Calu3 (cell line): ENCODE results near the gene FBP1. TPM values are rescaled to one million over a fixed set of nuclear protein-coding genes. Genes with fewer than 3 reads are reported as not detected.

Experiments used
- BruUV-seq: library from RNA; stranded (reverse); fragments of 400-500 nt; replicated peaks from 2 replicates; lab custom pipeline; 2021; lab: Mats Ljungman, UMichigan
- CTCF ChIA-PET: fragments of 300-600 bp; sonication (Branson Sonifier 250); formaldehyde crosslinking; loops from one replicate; lab custom pipeline; 2022; ENCODE audit warnings: antibody characterized with exemption; lab: Charles Lee
- DNase-seq: peaks from one replicate; pipeline ENCODE4 v3.0.0; 2022
- H3K27ac Mint-ChIP-seq: one replicate; pipeline ENCODE4 v1.8.0; 2022; ENCODE audit warnings: mixed read lengths; ENCODE audit not compliant: unreplicated experiment
- H3K27me3 Mint-ChIP-seq: one replicate; pipeline ENCODE4 v1.8.0; 2022; ENCODE audit warnings: mixed read lengths; ENCODE audit not compliant: unreplicated experiment
- H3K36me3 Mint-ChIP-seq: one replicate; pipeline ENCODE4 v1.8.0; 2022; ENCODE audit warnings: mild to moderate bottlenecking, moderate library complexity, mixed read lengths; ENCODE audit not compliant: insufficient read depth, unreplicated experiment
- H3K4me1 Mint-ChIP-seq: one replicate; pipeline ENCODE4 v1.8.0; 2022; ENCODE audit warnings: mild to moderate bottlenecking, low read depth, mixed read lengths; ENCODE audit not compliant: unreplicated experiment
- H3K4me3 Mint-ChIP-seq: one replicate; pipeline ENCODE4 v1.8.0; 2022; ENCODE audit warnings: mild to moderate bottlenecking, low read depth, moderate library complexity, mixed read lengths; ENCODE audit not compliant: unreplicated experiment
- H3K9me3 Mint-ChIP-seq: one replicate; pipeline ENCODE4 v1.8.0; 2022; ENCODE audit warnings: low read depth, mixed read lengths; ENCODE audit not compliant: unreplicated experiment
- intact Hi-C: fragments of 100-400 bp; cut with micrococcal nuclease; formaldehyde crosslinking; loops from one replicate; pipeline ENCODE4 v1.10.0; 2022; ENCODE audit not compliant: unreplicated experiment
- total RNA-seq: library from RNA; stranded (reverse); gene quantifications from 2 replicates; pipeline ENCODE4 v1.2.3, GENCODE V29; 2022
- TF ChIP-seq, protein P1 (sequence below): fragments of 200-600 bp; IDR thresholded peaks from one replicate; pipeline ENCODE4 v1.8.0; 2022; ENCODE audit warnings: antibody characterized with exemption; ENCODE audit not compliant: unreplicated experiment

The FBP1 gene
- total RNA-seq, 1 experiment from 2014 or later, result 7.7 TPM

DNA sequence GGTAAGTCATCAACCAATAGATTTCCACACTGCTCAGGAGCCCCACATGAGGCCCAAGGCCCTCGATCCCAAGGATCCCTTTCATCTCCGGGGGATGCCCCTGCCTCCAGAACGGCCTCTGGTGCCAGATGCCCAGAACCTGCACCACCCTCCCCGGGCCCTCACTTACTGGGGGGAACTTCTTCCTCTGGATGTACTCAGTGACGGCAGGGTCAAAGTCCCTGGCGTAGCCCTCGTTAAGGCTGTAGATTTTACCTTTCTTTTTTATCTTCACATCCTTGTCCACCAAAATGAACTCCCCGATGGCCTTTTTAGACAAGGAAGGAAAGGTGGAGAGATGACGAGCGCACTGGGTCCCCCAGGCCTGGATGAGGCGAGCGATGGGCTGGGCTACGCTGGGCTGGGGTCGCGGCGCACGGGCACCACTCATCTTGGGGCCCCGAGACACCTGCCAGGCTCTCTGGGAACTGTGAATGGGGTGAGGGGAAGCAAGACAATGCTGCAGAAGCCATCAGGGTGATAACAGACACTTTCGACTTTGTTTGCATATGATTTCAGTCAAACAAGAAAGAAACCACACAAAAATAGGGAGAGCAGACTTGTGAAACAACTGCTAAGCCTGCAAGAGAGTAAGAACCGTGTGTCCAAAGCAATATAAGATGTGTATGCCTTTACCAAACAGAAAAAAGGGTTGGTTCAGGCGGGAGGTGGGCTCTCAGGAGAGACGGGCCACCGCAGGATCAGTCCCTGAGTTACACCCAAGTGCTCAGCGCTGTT is 32.5 kb downstream of the FBP1 start:
- Mint-ChIP-seq H3K27me3 (no peaks in the 10 kb centered on the region), H3K36me3 (no peaks in the 10 kb centered on the region), H3K9me3 (no peaks in the 10 kb centered on the region), H3K27ac (no peak overlapping the region), H3K4me1 (peaks cover 35% of the 10 kb centered on the region), H3K4me3 (no peak overlapping the region)
- TF ChIP-seq, protein P1, sequence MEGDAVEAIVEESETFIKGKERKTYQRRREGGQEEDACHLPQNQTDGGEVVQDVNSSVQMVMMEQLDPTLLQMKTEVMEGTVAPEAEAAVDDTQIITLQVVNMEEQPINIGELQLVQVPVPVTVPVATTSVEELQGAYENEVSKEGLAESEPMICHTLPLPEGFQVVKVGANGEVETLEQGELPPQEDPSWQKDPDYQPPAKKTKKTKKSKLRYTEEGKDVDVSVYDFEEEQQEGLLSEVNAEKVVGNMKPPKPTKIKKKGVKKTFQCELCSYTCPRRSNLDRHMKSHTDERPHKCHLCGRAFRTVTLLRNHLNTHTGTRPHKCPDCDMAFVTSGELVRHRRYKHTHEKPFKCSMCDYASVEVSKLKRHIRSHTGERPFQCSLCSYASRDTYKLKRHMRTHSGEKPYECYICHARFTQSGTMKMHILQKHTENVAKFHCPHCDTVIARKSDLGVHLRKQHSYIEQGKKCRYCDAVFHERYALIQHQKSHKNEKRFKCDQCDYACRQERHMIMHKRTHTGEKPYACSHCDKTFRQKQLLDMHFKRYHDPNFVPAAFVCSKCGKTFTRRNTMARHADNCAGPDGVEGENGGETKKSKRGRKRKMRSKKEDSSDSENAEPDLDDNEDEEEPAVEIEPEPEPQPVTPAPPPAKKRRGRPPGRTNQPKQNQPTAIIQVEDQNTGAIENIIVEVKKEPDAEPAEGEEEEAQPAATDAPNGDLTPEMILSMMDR, result no peak
- intact Hi-C loops, result no loop called here
- CTCF ChIA-PET, result no interaction called here
- no peak for DNase-seq
- BruUV-seq, result no TSS peak

DNA sequence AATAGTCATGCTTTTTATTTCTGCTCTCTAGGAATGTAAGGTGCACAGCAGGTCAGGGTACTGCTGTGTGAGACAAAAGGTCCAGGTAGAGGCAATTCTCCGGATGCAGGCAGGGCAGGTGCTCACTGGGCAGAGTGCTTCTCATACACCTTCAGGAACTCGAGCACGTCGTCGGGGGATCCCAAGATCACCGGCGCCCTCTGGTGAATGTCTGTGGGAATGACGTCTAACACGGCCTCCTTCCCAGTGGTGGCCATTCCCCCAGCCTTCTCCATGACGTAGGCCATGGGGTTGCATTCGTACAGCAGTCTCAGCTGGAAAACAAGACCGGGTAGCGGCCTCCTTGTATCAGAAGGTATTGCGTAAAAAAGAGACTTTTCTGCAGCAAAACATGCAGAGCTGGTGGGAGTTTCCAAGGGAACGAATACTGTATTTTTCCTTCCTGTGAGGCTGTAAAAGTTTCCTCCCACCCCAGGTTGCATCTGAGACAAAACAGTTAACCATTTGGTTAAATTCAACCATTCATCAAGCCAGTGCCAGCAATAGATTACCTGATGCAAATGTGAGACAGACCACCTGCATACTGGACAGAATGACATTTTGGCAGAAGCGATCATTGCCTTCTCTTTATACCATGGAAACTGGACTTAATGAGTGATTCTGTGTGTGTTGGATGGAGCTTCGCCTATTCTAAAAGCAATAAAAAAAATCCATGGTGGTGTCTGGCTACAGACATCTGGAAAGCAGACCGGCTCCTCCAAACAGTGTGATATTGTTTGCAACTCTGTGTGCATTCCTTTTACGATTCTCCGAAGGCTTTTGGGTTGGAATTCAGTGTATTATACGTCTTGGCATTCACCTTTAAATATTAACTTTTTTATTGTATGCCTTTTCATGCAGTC is 35.8 kb downstream of the FBP1 start:
- TF ChIP-seq, protein P1, result peak; percentile 45
- CTCF ChIA-PET, result interaction anchor here (0.8 kb wide), 1 partner anchor 49 kb away, joined by 4 read pairs; the partner anchor contains the start of gene PCAT7
- Mint-ChIP-seq H3K4me1 (peaks cover 14% of the 10 kb centered on the region), H3K9me3 (no peaks in the 10 kb centered on the region), H3K27ac (no peak overlapping the region), H3K27me3 (no peaks in the 10 kb centered on the region), H3K4me3 (no peak overlapping the region), H3K36me3 (no peaks in the 10 kb centered on the region)
- DNase-seq, result peak; percentile 74
- intact Hi-C loops, result loop anchor here (1.0 kb wide), 1 partner anchor 49 kb away; no protein-coding TSS in a partner anchor
- BruUV-seq, result no TSS peak

DNA sequence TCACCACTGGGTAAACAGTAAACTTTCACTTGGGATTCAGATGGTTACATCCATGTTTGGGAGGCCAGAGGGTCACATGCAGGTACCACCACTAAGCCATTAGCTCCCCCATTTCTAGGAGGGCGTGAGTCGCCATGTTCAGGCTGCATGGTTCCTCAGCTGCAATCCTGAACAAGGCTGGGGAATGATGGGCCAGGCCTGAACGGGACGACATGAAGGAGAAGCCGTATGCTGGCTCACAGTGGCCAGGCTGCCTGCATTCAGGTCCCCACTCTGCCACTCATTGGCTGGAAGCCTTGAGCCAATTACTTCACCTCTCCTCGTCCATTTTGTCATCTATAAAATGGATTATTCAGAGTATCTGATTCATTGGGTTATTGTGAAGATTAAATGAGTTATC is 36.7 kb downstream of the FBP1 start:
- H3K4me1 Mint-ChIP-seq, result peaks cover 11% of the 10 kb centered on the region
- no peaks in the 10 kb centered on the region for H3K36me3 Mint-ChIP-seq
- DNase-seq, result no peak
- H3K4me3 Mint-ChIP-seq, result no peak overlapping the region
- no peak overlapping the region for H3K27ac Mint-ChIP-seq
- H3K27me3 Mint-ChIP-seq, result no peaks in the 10 kb centered on the region
- intact Hi-C loops, result loop anchor here (1.0 kb wide), 1 partner anchor 48 kb away; no protein-coding TSS in a partner anchor
- no peaks in the 10 kb centered on the region for H3K9me3 Mint-ChIP-seq
- TF ChIP-seq, protein P1, result no peak
- no TSS peak for BruUV-seq
- CTCF ChIA-PET, result interaction anchor here (0.7 kb wide), 1 partner anchor 307 kb away, joined by 7 read pairs; no protein-coding TSS in a partner anchor

DNA sequence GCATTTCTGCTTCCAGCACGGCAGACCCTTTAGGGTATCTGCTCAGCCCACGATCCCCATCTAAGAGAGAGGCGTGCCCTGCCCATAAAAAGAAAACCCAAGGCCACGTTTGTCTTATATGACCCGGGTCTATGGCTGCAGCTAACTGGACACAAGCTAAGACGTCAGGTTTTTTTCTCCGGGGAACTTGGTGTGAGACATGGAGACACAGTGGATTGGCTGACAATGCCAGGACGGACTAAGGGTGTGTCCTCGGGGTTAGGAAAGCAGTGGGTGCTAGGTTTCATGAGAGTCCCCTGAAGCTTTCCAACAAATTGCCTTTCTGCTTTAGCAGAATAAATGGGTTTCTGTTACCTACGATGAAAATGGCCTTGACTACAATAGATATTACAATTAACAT is 38.6 kb downstream of the FBP1 start:
- Mint-ChIP-seq H3K36me3 (no peaks in the 10 kb centered on the region), H3K27me3 (no peaks in the 10 kb centered on the region), H3K4me1 (no peaks in the 10 kb centered on the region), H3K9me3 (no peaks in the 10 kb centered on the region), H3K27ac (no peak overlapping the region), H3K4me3 (no peak overlapping the region)
- TF ChIP-seq, protein P1, result no peak
- intact Hi-C loops, result no loop called here
- DNase-seq, result no peak
- CTCF ChIA-PET, result no interaction called here
- no TSS peak for BruUV-seq
